GM21786 (cell line): ENCODE results near the gene KIF26A.

Experiments used
- ATAC-seq: cut with Tn5 transposase; IDR thresholded peaks from one replicate; pipeline ENCODE4 v1.9.1; 2021; ENCODE audit not compliant: unreplicated experiment

Gene KIF26A

DNA sequence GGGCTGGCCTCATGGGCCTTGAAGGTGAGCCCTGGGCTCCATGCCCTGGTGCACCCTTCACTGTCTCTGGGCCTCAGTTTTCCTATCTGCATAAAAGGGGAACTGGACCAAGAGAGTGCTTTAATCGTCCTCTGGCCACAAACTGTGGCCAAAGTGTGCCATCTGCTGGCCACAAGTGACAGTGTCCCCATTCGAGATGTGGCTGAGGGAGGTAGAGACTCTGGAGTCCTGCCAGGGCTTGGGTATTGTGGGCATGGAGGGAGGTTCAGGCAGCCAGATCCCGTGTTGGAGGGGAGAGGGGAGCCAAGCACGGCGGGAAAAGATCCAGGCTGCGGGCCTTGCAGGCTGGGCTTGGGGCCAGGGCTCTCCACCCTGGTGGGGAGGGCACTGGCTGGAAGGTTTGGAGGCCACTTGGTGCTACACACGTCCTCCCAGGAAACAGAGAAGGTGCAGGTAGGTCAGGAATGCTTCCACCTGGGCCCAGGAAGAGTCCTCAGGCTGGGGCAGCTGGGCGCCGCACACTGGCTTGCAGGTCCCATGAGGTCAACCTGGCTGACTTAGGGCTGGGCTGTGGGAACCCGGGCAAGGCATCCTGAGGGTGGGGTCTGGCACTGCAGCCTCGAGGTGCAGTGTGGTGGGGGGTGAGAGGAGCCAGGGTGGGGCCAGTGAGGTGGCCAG lies 7.3 kb upstream of the KIF26A start:
- ATAC-seq, result no peak

DNA sequence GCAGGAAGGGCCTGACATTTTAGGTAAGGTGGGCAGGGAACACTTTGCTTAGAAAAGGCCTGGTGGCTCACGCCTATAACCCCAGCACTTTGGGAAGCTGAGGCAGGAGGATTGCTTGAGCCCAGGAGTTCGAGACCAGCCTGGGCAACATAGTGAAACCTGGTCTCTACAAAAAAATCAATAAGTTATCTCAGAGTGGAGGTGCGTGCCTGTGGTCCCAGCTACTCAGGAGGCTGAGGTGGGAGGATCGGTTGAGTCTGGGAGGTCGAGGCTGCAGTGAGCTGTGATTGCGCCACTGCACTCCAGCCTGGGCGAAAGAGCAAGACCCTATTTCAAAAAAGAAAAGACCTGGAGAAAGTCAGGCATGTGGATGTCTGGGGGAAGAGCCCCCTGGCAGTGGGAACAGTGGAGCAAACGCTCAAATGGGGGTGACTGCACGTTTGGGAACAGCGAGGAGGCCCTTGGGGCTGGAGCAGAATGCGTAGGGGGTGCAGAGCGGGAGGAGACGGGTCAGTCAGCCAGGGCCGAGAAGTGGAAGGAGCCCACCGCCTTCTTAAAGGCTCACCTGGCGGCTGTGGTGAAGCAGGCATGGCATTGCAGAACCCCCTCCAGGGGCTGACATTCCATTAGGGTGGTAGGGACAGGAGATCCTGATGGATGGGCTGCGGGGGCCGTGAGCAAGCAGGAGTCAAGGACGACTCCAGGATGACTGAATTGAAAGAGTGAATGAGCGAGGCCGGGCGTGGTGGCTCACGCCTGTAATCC lies 6.2 kb upstream of the KIF26A start:
- ATAC-seq, result no peak

DNA sequence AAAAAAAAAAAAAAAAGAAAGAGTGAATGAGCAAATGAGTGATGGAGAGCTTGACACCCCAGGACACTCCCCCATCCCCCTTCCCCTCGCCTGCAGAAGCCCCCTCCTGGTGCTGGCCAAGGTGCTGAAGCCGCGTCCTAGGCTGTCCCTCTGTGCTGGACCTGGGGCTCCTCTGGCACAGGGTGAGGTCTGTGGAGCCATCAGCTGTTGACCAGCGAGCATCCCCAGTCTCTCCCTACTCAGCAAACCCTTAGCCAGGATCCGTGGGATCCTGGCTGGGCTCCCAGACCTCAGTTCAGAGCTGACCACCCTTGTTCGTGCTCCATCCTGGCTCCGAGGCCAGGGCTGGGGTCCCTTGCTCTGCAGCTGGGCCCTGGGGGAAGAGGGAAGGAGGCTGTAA lies 5.4 kb upstream of the KIF26A start:
- no peak for ATAC-seq

- ATAC-seq, result no peak
Observed at GRCh38 chr14:104133496-104133895, 4.9 kb upstream of the KIF26A start.

DNA sequence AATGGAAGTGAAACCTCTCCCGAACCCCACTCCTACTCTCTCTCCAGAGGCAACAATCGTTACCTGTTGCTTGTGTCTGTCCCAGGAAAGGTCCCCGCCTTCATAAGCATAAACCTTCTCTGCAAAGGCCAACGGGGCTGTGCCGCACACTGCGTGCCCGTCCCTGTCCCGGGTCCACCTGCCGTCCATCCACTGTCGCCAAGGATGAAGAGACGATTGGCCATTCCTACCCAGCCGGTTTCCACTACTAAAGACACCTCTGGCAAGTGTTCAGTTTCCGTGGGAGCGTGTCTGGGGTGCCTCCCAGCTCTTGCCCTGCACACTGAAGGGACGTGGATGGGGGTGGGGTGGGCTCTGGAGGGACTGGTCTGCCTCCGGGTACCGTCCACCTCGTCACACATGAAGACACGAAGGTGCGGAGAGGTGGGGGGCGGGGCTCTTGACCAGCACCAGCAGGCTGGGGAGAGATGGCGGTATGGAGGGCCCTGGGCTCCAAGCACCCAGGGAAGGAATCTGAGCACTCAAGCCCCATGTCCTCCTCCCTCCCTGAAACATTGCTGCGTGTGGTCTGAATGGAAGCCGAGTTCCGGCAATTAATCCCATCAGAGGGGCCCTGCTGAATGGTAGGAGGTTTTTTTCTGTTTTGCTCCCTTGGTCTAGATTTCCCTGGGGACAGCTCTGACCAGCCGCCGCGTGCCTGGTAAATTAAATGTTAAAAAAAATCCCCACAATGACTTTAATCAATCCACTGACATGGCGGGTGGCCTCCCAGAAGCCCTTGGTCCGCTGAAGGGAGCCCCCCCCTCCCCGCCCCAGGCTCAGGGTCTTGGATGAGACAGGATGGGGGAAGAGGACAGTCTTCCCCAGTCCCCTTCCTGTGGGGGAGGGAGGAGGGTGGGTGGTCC lies 4.1 kb upstream of the KIF26A start:
- ATAC-seq, result no peak

DNA sequence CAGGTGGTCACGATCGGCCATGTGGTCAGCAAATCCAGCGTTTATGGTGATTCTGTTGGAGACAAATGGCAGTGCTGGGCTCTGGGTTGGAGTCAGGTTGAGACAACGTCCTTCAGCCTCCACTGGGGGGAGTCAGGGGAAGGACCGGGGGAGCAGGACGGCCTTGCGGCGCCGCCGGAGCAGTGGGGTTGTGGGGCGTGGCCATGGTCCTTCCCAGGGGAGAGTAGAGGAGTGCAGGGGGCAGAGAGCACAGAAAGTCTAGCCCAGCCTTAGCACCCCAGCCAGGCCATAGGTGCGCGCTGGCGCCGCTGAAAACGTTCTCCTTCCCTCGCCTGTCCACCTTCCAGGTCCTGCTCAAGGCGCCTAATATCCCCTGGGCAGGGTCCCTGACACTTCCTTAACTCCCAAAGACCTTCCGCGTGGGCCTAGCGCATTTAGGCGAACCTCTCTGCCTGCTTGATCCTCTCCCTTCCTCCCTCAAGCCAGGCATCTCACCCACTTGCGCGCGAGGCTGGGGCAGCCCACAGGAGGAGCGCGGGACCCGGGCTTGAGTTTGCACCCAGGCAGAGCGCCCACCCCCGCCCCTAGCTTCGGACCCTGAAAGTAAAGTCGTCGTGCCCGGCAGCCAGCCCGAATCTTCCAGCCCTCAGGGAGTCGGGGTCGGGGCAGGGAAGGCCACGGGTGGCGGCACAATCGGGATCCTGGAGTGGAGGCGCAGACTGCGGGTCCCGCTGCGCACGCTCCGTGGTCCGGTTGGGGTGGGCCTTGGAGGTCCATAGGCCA lies 3.1 kb upstream of the KIF26A start:
- no peak for ATAC-seq

DNA sequence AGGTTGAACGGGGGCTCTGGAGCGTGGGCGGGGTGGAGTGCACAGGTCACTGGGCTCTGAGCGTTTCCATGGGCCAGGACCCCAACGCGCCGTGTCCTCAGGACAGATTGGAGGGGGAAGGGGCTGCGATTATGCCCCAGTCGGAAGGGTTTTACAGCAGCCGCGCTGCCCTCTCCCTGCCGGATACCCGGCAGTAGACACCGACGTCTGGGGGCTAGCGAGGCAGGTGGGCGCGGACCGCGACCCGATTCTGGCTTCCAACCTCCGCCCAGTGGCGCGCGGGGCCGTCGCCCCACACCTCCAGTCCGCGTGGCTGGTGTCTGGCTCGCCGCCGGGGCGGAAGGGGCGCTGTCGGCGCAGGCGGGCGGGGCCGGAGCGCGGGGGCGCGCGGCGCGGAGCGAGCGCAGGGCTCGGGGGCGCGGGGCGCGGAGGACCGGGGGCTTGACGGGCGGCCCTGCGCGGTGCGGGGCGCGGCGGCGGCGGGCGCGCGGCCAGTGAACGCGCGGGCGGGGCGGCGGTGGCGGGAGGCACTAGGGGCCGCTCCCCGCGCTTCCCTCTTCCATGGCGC lies 2.4 kb upstream of the KIF26A start:
- ATAC-seq, result no peak

DNA sequence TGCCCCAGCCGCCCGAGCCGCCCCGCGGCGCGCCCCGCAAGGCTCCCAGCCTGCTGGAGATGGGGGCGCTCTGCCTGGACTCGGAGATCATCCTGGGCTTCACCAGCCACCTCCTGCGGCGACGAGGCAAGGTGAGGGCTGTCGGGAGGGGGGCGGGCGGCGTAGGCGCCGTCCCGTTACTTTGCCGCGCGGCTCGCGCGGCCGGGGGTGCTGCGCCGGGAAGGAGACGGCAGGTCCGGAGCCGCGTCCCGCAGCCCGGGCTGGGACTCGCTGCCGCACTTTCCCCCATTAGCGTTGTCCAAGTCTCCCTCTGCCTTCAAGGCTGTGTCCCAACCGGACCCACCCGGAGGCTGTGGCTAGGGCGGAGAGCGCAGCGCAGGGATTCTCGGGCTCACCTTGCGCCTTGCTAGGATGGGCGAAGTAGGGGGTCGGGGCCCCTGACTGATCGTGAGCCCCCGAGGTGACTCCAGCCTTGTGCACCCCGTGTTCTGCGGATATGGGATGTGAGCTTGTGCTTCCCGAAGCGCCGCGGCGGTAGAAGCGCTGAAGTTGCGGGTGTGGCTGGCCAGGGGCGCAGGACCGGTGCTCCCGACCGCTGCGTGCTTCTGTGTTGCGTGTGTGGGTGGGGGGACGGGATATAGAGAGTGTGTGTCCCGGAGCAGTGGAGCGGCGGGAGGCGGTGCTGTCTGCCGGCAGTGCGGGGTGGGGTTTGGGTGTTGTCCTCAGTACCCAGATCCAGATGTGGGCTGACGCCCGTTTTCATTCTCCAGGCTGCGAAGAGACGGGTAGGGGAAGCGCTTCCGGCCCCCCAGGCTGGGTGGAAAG lies 1.7 kb upstream of the KIF26A start:
- ATAC-seq, result no peak

- ATAC-seq, result no peak
Observed at GRCh38 chr14:104137297-104138097, 890 bp upstream of the KIF26A start.

- ATAC-seq, result no peak
Observed at GRCh38 chr14:104138718-104139459, 502 bp downstream of the KIF26A start.

DNA sequence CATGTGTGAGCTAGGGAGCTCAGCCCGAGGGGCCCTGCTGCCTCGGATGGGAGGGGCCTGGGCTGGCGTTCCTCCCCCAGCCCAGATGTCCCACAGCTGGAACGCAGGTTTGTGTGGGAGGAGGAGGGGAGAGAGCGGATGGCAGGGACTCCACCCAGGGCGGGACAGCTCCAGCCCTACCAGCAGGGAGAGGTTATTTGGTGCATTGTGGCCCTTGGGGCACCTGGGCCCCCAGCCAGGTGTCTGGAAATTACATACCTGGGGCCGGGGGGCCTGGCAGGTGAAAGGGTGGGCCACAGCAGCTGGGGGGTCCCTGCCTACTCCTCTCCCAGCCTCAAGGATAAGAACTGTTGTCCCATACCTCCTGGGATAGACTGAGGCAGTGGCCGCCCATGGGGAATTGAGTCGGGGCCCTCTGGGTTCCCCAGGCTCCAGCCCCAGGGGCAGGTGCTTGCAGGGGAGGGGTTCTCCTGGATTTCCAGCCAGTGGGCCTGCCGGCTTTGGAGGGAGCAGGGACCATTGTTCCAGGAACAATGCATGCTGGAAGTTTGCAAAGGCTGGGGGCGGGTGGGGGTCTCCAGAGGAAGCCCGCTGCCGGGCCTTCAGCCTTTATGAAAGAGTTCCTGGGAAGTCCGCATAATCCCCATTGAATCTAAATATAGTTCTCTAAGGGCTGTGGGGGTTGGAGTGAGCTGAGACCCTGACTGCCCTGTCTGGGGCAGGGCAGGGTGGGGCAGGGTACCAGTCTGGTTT lies 1.2 kb downstream of the KIF26A start:
- no peak for ATAC-seq

DNA sequence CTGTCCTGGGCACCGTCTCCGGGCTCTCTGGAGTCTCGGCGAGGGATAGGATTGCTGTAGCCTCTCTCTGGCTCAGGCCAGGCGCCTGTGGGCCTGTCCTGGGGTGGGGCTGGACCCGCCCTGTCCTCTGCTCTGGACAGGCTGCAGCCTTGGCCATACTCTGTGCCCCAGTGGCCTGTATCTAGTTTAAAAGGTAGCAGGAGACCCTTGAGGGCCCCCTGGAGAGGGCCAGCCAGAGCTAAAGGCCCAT lies 1.8 kb downstream of the KIF26A start:
- ATAC-seq, result no peak

DNA sequence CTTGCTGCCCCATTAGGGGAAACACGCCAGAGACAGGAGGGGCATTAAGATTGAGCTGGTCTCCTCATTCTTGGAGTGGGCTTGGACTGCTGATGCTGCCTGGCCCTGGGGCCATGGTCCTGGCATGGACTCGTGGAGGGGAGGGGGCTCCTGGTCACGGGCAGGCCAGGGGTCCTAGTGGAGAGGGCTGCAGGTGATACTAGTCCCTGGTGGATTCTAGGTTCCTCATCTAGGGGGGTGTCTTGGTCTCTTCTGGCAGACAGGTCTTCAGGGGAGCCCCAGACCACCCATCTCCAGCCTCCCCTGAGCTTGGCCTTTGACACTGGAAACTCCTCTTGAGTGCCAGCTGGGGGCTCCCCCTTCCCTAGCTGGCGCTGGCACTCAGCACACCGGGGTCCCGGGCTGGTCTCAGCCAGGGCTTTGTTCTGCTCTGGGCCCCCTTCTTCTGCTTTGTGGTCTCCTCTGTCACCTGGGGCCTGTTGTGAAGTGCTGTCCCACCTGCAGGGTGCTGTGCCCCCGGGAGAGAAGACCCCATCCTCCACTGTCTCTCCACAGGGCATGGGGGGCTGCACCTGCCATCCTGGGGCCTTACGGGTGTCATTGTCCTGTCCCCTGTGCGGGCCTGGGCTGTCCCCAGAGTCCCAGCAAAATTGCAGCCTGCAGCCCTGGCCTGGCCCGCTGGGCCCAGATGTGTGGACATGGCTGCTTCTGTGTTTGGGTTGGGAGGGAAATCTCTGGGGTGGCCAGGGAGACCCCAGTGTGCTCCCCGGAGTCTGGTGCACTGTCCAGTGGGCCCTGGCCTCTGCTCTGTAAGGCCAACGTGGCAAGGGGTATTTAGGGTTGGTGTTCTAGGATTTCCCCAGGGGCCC lies 2.3 kb downstream of the KIF26A start:
- no peak for ATAC-seq

DNA sequence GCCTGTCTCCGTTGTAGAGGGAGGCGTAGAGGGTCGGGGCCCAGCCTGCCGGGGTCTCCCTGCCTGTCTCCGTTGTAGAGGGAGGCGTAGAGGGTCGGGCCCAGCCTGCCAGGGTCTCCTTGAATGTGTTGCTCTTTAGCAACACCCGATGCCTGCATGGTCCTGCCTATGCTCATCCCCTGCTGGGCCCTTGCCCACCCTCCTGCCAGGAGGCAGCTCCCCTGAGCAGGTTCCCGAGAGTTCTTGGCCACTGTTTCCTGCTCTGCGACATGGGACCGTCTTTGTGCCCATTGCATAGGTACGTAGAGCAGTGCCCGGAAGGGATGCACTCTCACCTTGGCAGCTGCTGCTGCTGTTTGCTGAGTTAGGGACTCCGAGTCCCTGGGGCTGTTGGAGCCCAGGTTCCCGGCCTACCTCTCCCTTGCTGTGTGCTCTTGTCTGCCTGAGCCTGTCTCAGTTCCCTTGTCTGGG lies 3.3 kb downstream of the KIF26A start:
- ATAC-seq, result no peak

- ATAC-seq, result no peak
Observed at GRCh38 chr14:104142136-104142945, 4.0 kb downstream of the KIF26A start.

- no peak for ATAC-seq
Observed at GRCh38 chr14:104142946-104143470, 4.6 kb downstream of the KIF26A start.
